Gastroesophageal sphincter (tissue), 4 donors: ENCODE measurements around the gene IFI6. TPM values are rescaled to one million over a fixed set of nuclear protein-coding genes. Genes with fewer than 3 reads are reported as not detected.

Experiments
- ATAC-seq: fragments of 150-250 bp; one replicate; pipeline ENCODE4 v1.9.1; 2016; ENCODE audit warnings: mild to moderate bottlenecking, moderate library complexity
- H3K27ac ChIP-seq, 4 donors: fragments of 200-600 bp; sonication (generic) in 3 of 4; 1 replicate in 3 of 4; 2 replicates in 1 of 4; pipeline ENCODE4 v1.5.1; 2016 to 2019
- H3K27me3 ChIP-seq: fragments of 200-600 bp; sonication (generic); one replicate; pipeline ENCODE4 v1.5.1; 2019
- H3K36me3 ChIP-seq, 2 donors: fragments of 200-600 bp; sonication (generic); one replicate each; pipeline ENCODE4 v1.5.1; 2019; ENCODE audit warnings: control low read depth in 1 of 2
- H3K4me1 ChIP-seq, 3 donors: fragments of 200-600 bp; sonication (generic); 1 replicate in 2 of 3; 2 replicates in 1 of 3; pipeline ENCODE4 v1.5.1; 2016 to 2019; ENCODE audit warnings: control low read depth in 2 of 3
- H3K4me3 ChIP-seq, 2 donors: fragments of 200-600 bp; sonication (generic); one replicate each; pipeline ENCODE4 v1.5.1; 2019; ENCODE audit warnings: mild to moderate bottlenecking in 1 of 2, moderate library complexity in 1 of 2
- H3K9me3 ChIP-seq, 3 donors: fragments of 200-600 bp; sonication (generic); one replicate each; pipeline ENCODE4 v1.5.1; 2017 to 2019; ENCODE audit warnings: control low read depth in 2 of 3
- EP300 ChIP-seq: sonication (generic); formaldehyde crosslinking; IDR thresholded peaks from one replicate; pipeline ENCODE4 v1.6.1; 2017; ENCODE audit warnings: antibody characterized with exemption, mild to moderate bottlenecking
- POLR2A ChIP-seq, 2 donors: fragments of 450-650 bp; IDR thresholded peaks; one replicate each; pipeline ENCODE4 v1.6.1; 2017; ENCODE audit warnings: antibody characterized with exemption in 2 of 2, mild to moderate bottlenecking in 2 of 2, moderate library complexity in 1 of 2
- POLR2AphosphoS5 ChIP-seq: sonication (generic); formaldehyde crosslinking; IDR thresholded peaks from one replicate; pipeline ENCODE4 v1.6.1; 2017; ENCODE audit warnings: antibody characterized with exemption
- WGBS, 2 donors: methylation state at CpG; one replicate each; pipeline ENCODE4 v1.1.5; 2018; ENCODE audit warnings: low coverage in 1 of 2; 5-methylcytosine and 5-hydroxymethylcytosine counted together
- total RNA-seq, 4 donors: library from RNA; depleted of rRNA; stranded (reverse); fragments of >200 nt; gene quantifications; one replicate each; pipeline ENCODE4 v1.1.0, GENCODE V29; 2016
- TF ChIP-seq, protein P1 (sequence below), 4 experiments: fragments of 200-600 bp in 2 of 4; fragments of 450-650 bp in 2 of 4; sonication (generic) in 1 of 4; IDR thresholded peaks; one replicate each; pipeline ENCODE4 v1.5.1; 2017 to 2019; ENCODE audit warnings: antibody characterized with exemption in 4 of 4, mild to moderate bottlenecking in 2 of 4, moderate library complexity in 2 of 4

Gene IFI6
- total RNA-seq, 4 donors from 2014 or later: 28.5 to 98.5 (median 55.1) TPM

GRCh38 chr1:27669876-27670275 is 2.1 kb downstream of the IFI6 start:
- ATAC-seq: no peak
- Histone ChIP-seq H3K9me3 (no peaks in the 10 kb centered on the region), H3K27me3 (no peaks in the 10 kb centered on the region), H3K4me3 (peak overlapping the region in 1 of 2 donors; percentile 50), H3K36me3 (peaks cover 0 to 38% of the 10 kb centered on the region in 2 donors), H3K4me1 (peaks cover 0 to 45% (median 18%) of the 10 kb centered on the region in 3 donors), H3K27ac (peak overlapping the region in 2 of 4 donors; percentile 49 to 61)
- TF ChIP-seq POLR2AphosphoS5: no peak
- no peak for TF ChIP-seq POLR2A (IDR thresholded peaks at IDR 0.05)
- TF ChIP-seq, protein P1, sequence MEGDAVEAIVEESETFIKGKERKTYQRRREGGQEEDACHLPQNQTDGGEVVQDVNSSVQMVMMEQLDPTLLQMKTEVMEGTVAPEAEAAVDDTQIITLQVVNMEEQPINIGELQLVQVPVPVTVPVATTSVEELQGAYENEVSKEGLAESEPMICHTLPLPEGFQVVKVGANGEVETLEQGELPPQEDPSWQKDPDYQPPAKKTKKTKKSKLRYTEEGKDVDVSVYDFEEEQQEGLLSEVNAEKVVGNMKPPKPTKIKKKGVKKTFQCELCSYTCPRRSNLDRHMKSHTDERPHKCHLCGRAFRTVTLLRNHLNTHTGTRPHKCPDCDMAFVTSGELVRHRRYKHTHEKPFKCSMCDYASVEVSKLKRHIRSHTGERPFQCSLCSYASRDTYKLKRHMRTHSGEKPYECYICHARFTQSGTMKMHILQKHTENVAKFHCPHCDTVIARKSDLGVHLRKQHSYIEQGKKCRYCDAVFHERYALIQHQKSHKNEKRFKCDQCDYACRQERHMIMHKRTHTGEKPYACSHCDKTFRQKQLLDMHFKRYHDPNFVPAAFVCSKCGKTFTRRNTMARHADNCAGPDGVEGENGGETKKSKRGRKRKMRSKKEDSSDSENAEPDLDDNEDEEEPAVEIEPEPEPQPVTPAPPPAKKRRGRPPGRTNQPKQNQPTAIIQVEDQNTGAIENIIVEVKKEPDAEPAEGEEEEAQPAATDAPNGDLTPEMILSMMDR (IDR thresholded peaks at IDR 0.05): no peak
- TF ChIP-seq EP300: no peak
- WGBS, 2 donors: 55 to 100% methylated on average over 4 of the region's 4 CpGs

DNA sequence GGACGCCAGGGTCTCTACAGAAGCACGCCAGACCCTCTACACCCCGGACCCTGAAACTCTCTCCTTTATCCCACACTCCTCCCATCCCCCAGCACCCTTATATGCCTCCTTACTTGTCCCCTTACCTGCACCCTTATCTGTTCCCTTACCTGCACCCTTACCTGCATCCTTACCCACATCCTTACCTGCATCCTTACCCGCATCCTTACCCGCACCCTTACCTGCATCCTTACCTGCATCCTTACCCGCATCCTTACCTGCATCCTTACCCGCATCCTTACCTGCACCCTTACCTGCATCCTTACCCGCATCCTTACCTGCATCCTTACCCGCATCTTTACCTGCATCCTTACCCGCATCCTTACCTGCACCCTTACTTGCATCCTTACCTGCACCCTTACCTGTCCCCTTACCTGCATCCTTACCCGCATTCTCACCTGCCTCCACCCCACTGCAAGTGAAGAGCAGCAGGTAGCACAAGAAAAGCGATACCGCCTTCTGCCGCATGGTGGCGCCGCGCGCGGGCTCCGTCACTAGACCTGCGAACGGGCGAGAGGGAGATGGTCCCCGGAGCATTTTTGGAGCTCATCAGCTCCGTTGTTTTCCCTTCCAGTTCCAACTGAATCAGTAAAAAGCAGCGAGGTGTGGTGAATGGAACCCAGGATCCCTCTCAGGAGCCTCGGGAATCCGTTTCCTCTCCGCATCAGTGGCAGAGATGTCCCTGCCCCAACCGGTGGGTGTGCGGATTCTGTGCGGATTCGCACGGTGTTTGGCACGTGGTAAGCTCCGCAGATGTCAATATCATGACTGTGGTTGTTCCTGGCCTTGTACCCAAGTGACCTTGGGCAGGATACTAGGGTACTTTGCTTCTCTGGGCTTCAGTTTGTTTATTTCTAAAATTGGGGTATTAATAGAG is 2.9 kb downstream of the IFI6 start:
- TF ChIP-seq, protein P1 (IDR thresholded peaks at IDR 0.05): peak; percentile 77 to 93 (median 83)
- TF ChIP-seq POLR2AphosphoS5: no peak
- TF ChIP-seq POLR2A (IDR thresholded peaks at IDR 0.05): no peak
- peaks cover 0 to 45% (median 18%) of the 10 kb centered on the region in 3 donors for H3K4me1 ChIP-seq
- H3K27me3 ChIP-seq: no peaks in the 10 kb centered on the region
- peak overlapping the region; percentile 23 to 50 for H3K4me3 ChIP-seq
- WGBS, 2 donors: 15% methylated on average over 19 to 26 of the region's 36 CpGs
- peak overlapping the region in 3 of 4 donors; percentile 40 to 61 (median 49) for H3K27ac ChIP-seq
- ATAC-seq: peak; percentile 24
- H3K36me3 ChIP-seq: peaks cover 0 to 40% of the 10 kb centered on the region in 2 donors
- no peaks in the 10 kb centered on the region for H3K9me3 ChIP-seq

- no peak for TF ChIP-seq POLR2A (IDR thresholded peaks at IDR 0.05)
- TF ChIP-seq, protein P1 (IDR thresholded peaks at IDR 0.05): no peak
- TF ChIP-seq POLR2AphosphoS5: no peak
These were observed 3.7 kb downstream of the IFI6 start for GRCh38 chr1:27668121-27668807.

DNA sequence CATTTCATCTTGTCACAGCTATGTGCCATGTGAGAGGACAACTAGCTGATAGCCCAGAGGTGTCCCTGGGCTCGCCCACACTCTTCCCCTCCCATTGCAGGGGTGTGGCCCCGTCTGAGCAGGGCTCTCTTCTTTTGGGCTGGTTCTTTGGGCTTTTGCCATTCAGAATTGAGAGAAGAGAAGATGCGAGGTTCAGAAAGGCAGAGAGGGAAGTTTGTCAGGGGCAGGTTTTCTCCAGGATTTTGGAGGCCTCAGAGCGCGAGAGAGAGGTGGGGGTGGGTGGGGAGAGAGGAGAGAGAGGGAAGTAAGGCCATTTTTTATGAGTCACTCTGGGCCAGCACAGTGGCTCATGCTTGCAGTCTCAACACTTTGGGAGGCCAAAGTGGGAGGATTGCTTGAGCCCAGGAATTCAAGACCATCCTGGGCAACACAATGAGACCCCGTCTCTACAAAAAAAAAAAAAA is 5.2 kb downstream of the IFI6 start:
- Histone ChIP-seq H3K4me3 (no peak overlapping the region), H3K9me3 (no peaks in the 10 kb centered on the region), H3K27me3 (no peaks in the 10 kb centered on the region), H3K36me3 (peaks cover 0 to 40% of the 10 kb centered on the region in 2 donors), H3K27ac (no peak overlapping the region), H3K4me1 (peaks cover 0 to 49% (median 16%) of the 10 kb centered on the region in 3 donors)
- ATAC-seq: no peak
- TF ChIP-seq EP300 (no peak), POLR2A (IDR thresholded peaks at IDR 0.05) (no peak), POLR2AphosphoS5 (no peak)
- TF ChIP-seq, protein P1 (IDR thresholded peaks at IDR 0.05): no peak
- 72 to 100% methylated on average over 1 to 3 of the region's 6 CpGs for WGBS, 2 donors

More at GRCh38 chr1:27668121-27668807, 3.7 kb downstream of the IFI6 start:
- Histone ChIP-seq H3K27ac (no peak overlapping the region), H3K4me1 (peaks cover 0 to 48% (median 18%) of the 10 kb centered on the region in 3 donors), H3K9me3 (no peaks in the 10 kb centered on the region), H3K27me3 (no peaks in the 10 kb centered on the region), H3K36me3 (peaks cover 0 to 40% of the 10 kb centered on the region in 2 donors), H3K4me3 (no peak overlapping the region)
- ATAC-seq: no peak
- 67 to 82% methylated on average over 6 to 10 of the region's 42 CpGs for WGBS, 2 donors
